ENCODE results near the gene ATXN7L3.

DNA sequence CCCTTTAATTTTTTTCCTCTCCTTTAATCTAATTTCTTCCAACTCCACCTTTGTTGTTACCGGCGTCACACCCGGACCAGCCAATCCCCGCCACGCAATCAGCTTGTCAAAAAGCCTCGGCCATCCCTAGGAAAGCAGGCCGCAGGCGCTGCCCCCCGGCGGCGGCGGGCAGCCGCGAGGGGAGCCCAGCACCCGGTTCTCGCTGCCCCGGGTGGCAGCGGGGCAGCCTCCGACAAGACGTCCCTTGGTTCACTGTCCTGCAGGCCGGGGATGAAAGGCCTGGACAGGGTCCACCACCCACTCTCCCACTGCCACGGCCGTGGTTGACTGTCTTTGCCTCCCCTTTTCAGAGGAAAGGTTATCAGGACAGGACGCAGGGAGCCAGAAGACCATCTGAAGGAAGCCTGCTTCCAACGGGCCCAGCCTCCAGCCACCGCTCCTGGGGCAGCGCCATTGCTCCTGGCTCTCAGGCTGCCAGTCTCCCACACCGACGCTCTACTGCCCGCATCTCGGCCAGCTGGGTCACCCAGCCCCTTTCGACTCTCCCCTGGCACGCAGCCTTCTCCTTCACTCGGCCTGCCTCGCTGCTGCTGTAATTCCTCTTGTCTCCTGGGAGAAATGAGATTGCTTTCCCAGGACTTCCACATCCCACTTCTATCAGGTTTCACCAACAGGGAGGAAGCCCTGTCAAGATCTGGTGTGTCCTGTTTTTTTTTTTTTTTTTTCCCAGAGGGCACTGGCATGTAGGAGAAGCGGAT, 22.6 kb upstream of the ATXN7L3 start:
- TF ChIP-seq, protein P1, sequence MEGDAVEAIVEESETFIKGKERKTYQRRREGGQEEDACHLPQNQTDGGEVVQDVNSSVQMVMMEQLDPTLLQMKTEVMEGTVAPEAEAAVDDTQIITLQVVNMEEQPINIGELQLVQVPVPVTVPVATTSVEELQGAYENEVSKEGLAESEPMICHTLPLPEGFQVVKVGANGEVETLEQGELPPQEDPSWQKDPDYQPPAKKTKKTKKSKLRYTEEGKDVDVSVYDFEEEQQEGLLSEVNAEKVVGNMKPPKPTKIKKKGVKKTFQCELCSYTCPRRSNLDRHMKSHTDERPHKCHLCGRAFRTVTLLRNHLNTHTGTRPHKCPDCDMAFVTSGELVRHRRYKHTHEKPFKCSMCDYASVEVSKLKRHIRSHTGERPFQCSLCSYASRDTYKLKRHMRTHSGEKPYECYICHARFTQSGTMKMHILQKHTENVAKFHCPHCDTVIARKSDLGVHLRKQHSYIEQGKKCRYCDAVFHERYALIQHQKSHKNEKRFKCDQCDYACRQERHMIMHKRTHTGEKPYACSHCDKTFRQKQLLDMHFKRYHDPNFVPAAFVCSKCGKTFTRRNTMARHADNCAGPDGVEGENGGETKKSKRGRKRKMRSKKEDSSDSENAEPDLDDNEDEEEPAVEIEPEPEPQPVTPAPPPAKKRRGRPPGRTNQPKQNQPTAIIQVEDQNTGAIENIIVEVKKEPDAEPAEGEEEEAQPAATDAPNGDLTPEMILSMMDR (IDR thresholded peaks at IDR 0.05; ENCODE audit: low read length) = peak; percentile 24
- TF ChIP-seq EZH2phosphoT487 (IDR thresholded peaks at IDR 0.05; ENCODE audit: low read length) (no peak), EZH2 (optimal IDR thresholded peaks at IDR 0.05; ENCODE audit: low read depth, low read length) (no peak)

Data from MM.1S (cell line).